ENCODE data around the gene SP110. TPM values are rescaled to one million over a fixed set of nuclear protein-coding genes. Genes with fewer than 3 reads are reported as not detected.

The SP110 gene
- total RNA-seq, 1 experiment from 2014 or later, result 11.0 TPM

DNA sequence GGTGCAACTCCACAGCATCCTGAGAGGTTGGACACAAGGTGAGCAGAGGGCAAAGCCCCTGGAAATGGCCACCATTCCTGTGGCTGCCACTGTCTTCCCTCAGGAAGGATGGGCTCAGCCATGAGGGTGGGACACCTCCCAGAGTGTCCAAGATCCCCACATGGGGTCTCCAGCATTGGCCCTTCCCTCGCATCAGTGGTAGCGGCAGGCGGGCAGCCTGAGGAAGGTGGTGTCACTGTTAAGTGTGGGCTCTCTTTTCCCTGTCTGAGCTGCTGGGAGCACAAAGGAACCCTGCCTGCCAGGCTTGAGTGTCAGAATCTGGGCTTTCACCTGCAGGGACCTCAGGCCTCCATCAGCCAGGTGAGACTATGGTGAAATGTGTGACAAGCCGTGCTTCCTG lies 47.6 kb downstream of the SP110 start:
- no peak overlapping the region for H3K4me3 ChIP-seq (ENCODE audit: low read depth, low read length, poor library complexity, severe bottlenecking)
- ChIA-PET POLR2A (ENCODE audit: low non-redundant PET) (no interaction called here), CTCF (no interaction called here)
- no peaks in the 10 kb centered on the region for H3K27me3 ChIP-seq (replicated peaks; ENCODE audit: insufficient read depth, low read depth, low read length, poor library complexity)
- TF ChIP-seq, protein P1, sequence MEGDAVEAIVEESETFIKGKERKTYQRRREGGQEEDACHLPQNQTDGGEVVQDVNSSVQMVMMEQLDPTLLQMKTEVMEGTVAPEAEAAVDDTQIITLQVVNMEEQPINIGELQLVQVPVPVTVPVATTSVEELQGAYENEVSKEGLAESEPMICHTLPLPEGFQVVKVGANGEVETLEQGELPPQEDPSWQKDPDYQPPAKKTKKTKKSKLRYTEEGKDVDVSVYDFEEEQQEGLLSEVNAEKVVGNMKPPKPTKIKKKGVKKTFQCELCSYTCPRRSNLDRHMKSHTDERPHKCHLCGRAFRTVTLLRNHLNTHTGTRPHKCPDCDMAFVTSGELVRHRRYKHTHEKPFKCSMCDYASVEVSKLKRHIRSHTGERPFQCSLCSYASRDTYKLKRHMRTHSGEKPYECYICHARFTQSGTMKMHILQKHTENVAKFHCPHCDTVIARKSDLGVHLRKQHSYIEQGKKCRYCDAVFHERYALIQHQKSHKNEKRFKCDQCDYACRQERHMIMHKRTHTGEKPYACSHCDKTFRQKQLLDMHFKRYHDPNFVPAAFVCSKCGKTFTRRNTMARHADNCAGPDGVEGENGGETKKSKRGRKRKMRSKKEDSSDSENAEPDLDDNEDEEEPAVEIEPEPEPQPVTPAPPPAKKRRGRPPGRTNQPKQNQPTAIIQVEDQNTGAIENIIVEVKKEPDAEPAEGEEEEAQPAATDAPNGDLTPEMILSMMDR (conservative IDR thresholded peaks at IDR 0.05; ENCODE audit: low read depth, low read length), result no peak
- TF ChIP-seq EZH2 (IDR thresholded peaks at IDR 0.05; ENCODE audit: borderline replicate concordance, low read depth, low read length, poor library complexity, severe bottlenecking), result no peak
- intact Hi-C loops (cut with micrococcal nuclease; ENCODE audit: unreplicated experiment), result no loop called here
- H3K9me3 ChIP-seq (ENCODE audit: low read depth, low read length, poor library complexity, severe bottlenecking), result no peaks in the 10 kb centered on the region
- no peak overlapping the region for H3K27ac ChIP-seq (ENCODE audit: low read depth, low read length, poor library complexity, severe bottlenecking)
- no peaks in the 10 kb centered on the region for H3K36me3 ChIP-seq (ENCODE audit: insufficient read depth, low read length, poor library complexity, severe bottlenecking)
- no peak for DNase-seq (ENCODE audit: low spot score)
- no TSS peak for BruUV-seq (replicated peaks)
- peaks cover 8% of the 10 kb centered on the region for H3K4me1 ChIP-seq (ENCODE audit: insufficient read depth, low read length, poor library complexity, severe bottlenecking)

DNA sequence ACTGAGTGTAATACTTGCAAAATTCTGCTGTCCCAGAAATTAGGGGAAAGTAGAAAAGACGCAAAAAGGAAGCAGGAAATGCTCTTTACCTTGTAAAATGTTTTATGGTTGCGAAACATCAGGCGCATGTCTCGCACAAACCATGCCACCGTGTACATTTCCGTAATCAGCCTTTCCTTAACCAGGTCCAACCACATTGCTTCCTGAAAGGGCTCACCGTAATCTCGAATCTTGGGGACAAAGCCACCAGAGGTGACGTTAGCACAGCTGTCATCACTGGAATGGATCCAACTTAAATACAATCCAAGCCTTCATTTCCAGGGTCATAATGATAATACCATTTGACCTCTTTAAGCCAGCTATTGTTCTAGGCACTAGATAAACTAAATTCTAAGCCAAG lies 49.3 kb downstream of the SP110 start:
- Histone ChIP-seq H3K4me1 (ENCODE audit: insufficient read depth, low read length, poor library complexity, severe bottlenecking) (peaks cover 8% of the 10 kb centered on the region), H3K27me3 (replicated peaks; ENCODE audit: insufficient read depth, low read depth, low read length, poor library complexity) (no peaks in the 10 kb centered on the region), H3K36me3 (ENCODE audit: insufficient read depth, low read length, poor library complexity, severe bottlenecking) (no peaks in the 10 kb centered on the region), H3K9me3 (ENCODE audit: low read depth, low read length, poor library complexity, severe bottlenecking) (no peaks in the 10 kb centered on the region), H3K27ac (ENCODE audit: low read depth, low read length, poor library complexity, severe bottlenecking) (no peak overlapping the region), H3K4me3 (ENCODE audit: low read depth, low read length, poor library complexity, severe bottlenecking) (no peak overlapping the region)
- no TSS peak for BruUV-seq (replicated peaks)
- ChIA-PET CTCF (no interaction called here), POLR2A (ENCODE audit: low non-redundant PET) (no interaction called here)
- TF ChIP-seq, protein P1 (conservative IDR thresholded peaks at IDR 0.05; ENCODE audit: low read depth, low read length), result no peak
- TF ChIP-seq EZH2 (IDR thresholded peaks at IDR 0.05; ENCODE audit: borderline replicate concordance, low read depth, low read length, poor library complexity, severe bottlenecking), result no peak
- intact Hi-C loops (cut with micrococcal nuclease; ENCODE audit: unreplicated experiment), result no loop called here
- peak; percentile 45 for DNase-seq (ENCODE audit: low spot score)

DNA sequence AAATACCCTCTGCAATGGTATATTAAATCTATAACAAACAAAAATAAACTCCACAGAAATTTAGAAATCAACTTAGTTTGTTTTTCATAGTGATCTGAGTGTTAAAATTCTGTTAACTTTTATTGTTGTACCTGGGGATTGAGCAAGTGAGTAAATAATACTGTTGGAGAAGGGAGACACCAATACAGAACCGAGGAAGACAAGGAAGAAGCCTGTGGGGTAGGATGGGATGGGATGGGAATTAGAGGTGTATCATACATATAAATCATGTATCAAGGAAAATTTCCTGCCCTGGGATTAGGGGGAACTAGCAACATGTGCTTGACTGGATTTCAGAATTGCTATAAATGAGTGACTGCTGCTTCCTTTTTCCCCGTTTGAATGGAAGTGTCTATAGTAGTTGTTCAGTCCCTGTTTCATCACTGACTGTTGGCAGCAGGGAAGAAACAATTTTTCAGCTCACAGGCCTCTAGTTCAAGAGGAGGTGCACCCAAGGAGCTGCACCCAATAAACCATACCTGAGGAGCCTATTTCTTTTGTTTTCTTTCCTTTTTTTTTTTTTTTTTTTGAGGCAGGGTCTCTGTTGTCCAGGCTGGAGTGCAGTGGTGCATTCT lies 53.1 kb downstream of the SP110 start:
- POLR2A ChIA-PET (ENCODE audit: low non-redundant PET), result interaction anchor here (0.6 kb wide), 1 partner anchor 11 kb away, joined by 6 read pairs; no protein-coding TSS in a partner anchor
- TF ChIP-seq, protein P1 (conservative IDR thresholded peaks at IDR 0.05; ENCODE audit: low read depth, low read length), result no peak
- no peak for TF ChIP-seq EZH2 (IDR thresholded peaks at IDR 0.05; ENCODE audit: borderline replicate concordance, low read depth, low read length, poor library complexity, severe bottlenecking)
- Histone ChIP-seq H3K27me3 (replicated peaks; ENCODE audit: insufficient read depth, low read depth, low read length, poor library complexity) (no peaks in the 10 kb centered on the region), H3K4me1 (ENCODE audit: insufficient read depth, low read length, poor library complexity, severe bottlenecking) (peaks cover 8% of the 10 kb centered on the region), H3K27ac (ENCODE audit: low read depth, low read length, poor library complexity, severe bottlenecking) (no peak overlapping the region), H3K9me3 (ENCODE audit: low read depth, low read length, poor library complexity, severe bottlenecking) (no peaks in the 10 kb centered on the region), H3K4me3 (ENCODE audit: low read depth, low read length, poor library complexity, severe bottlenecking) (no peak overlapping the region), H3K36me3 (ENCODE audit: insufficient read depth, low read length, poor library complexity, severe bottlenecking) (no peaks in the 10 kb centered on the region)
- CTCF ChIA-PET, result no interaction called here
- intact Hi-C loops (cut with micrococcal nuclease; ENCODE audit: unreplicated experiment), result loop anchor here (10.0 kb wide), 1 partner anchor 382 kb away; no protein-coding TSS in a partner anchor
- no peak for DNase-seq (ENCODE audit: low spot score)
- BruUV-seq (replicated peaks), result no TSS peak
